GM18858 (cell line): Measurements from ENCODE around the gene TFF2.

ENCODE experiments used
- ATAC-seq: cut with Tn5 transposase; IDR thresholded peaks from one replicate; pipeline ENCODE4 v1.9.1; 2021; ENCODE audit not compliant: unreplicated experiment

The TFF2 gene

GRCh38 chr21:42384156-42384945, 33.6 kb upstream of the TFF2 start:
- no peak for ATAC-seq

DNA sequence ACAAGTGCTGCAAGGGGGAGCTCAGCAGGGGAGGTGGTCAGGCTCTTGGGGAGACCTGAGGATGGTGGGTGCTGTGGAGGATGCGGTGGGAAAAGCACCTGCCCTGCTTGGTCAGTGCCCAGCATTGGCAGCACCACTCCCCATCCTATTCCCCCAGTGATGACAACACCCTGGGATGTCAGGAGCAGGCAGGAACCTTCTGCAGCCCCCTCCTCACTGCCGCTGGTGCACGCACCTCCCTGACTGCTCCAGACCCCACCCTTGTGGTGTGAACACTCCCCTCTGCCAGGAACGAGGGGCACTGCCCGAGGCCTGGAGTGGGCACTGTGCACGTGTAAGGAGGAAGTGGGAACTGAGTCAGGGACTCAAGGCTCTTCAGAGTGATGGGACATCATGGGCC, 32.5 kb upstream of the TFF2 start:
- no peak for ATAC-seq

- ATAC-seq, result no peak
These were observed 32.1 kb upstream of the TFF2 start for GRCh38 chr21:42382915-42383314.

GRCh38 chr21:42381347-42381984, 30.7 kb upstream of the TFF2 start:
- ATAC-seq, result no peak

GRCh38 chr21:42379426-42380215, 28.8 kb upstream of the TFF2 start:
- no peak for ATAC-seq

GRCh38 chr21:42378418-42378817, 27.6 kb upstream of the TFF2 start:
- ATAC-seq, result no peak

- no peak for ATAC-seq
These were observed 27.2 kb upstream of the TFF2 start for GRCh38 chr21:42377951-42378340.

- no peak for ATAC-seq
These were observed 26.6 kb upstream of the TFF2 start for GRCh38 chr21:42377211-42377950.

- no peak for ATAC-seq
These were observed 25.7 kb upstream of the TFF2 start for GRCh38 chr21:42376338-42376982.

DNA sequence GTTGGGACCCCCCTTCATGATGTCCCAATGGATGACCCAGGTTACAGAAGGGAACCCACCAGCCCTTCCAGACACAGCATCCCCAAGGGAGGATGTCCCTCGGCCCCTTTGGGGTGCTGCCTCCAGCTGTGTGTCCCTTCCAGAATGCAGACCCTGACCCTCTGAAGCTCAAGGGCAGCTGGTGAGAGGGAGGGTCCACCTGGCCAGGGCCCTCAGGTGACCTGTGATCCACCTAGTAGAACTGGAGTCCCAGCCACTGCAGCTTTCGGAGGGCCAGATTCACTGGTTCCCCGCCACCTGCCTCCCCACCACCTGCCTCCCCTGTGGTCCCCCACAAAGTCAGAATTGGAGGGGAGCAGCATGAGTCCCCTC, 25.2 kb upstream of the TFF2 start:
- ATAC-seq, result no peak

DNA sequence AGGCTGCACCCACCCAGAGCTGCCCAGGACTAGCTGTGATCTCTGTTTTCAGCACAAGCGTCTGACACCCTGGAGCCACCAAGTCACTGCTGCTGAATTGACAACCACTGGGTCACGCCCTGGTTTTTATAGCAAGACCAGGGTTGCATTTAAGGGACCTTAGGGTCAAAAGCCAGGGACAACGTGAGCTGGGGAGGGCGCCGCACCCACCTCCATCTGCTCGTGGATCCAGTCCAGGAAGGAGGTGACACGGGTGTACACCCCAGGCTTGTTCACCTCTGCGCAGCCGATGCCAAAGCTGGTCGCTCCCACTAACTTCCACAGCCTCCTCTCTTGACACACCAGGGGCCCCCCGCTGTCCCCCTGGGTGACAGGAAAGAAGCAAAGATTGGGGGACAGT, 24.7 kb upstream of the TFF2 start:
- no peak for ATAC-seq

DNA sequence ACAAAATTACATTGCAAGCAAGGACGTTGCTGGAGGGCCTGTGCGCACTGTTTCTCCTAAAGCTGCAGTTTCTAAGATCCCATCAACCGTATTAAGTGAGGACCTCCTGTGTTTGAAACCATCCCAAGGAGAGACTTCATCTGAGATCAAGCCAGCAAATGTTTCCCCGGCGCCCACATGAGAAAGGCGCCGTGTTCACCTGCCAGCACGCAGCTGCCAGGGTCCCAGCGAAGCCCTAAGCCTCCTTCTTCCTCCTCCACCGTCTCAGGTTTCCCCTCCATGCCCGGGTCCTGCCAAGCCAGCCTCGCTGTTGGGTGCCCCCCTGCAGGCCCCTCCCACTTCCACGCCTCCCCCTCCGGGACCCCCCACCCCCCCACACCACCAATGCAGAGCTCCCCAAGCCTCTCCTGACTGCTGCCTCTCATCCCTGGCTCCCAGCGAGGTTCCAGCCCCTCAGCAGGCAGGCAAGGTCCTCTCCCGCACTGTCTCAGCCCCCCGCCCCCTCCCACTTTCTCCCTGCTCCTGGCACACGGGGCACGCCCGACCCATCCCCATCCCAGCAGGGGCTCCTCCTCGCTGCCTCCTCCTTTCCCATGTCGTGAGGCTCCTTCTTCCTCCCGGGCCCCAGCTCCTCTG, 24.2 kb upstream of the TFF2 start:
- ATAC-seq, result no peak

GRCh38 chr21:42374457-42374856, 23.7 kb upstream of the TFF2 start:
- ATAC-seq, result no peak

DNA sequence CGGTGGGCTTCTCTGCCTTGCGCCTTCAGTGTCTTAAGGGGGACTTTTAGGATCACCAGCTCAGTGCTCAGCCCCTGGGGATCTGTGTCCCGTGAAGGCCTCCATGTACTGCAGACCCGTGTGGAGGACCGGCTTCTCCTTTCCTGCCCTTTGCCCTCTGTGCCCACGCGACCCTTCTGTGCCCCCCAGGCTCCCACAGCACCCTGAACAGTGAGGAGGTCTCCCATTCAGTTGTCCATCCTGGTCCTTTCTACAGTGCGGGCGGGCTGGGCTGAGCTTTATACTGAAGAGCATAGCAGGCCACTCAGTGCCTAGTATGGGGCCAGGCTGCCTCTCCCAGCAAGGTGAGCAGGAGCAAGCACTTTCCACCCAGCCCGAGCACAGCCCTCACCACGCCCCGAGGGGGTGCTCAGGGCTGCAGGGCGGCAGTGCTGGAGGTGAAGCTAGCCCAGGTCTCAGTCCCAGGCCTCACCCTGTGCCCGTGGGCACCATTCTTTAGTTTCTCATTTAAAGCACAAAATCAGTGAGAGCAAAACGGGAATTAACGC, 23.2 kb upstream of the TFF2 start:
- ATAC-seq, result no peak

- no peak for ATAC-seq
These were observed 22.6 kb upstream of the TFF2 start for GRCh38 chr21:42373196-42373907.

- no peak for ATAC-seq
These were observed 20.3 kb upstream of the TFF2 start for GRCh38 chr21:42370894-42371654.

- ATAC-seq, result no peak
These were observed 19.0 kb upstream of the TFF2 start for GRCh38 chr21:42369821-42370220.

DNA sequence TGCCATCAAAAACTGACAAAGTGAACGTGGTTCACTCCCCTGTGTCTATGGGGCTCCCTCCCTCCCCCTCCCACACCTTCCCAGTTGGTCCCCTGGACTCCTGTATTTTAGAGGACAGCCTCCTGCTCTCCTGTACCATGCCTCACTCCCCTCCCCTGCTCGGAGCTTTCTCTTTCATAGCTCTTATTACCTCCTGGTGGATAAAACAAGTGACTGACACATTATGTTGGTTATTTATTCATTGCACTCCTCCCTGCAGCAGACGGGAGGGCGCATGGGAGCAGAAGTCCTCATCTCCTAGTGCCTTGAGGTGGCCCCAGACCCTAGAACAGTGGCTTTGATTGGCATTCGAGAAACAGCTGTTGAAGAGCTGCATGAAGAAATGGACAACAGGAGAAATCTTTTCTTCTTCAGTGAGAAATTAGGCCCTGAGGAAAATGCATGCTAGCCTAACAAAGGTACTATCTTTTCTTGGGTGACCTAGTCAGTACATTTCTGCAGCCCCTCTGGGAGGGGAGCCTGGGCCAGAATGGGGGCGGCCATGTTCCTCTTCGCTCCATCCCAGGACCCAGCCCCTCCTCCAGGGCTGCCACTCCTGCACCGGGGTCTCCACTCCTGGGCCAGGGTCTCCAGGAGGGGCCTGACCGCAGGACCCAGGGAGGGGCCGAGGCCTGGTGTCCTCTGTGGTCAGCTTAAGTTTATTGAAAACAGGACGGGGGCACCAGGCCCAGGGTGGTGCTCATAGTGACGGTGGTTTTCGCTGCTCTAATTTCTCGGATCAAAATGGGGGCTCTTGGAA, 16.8 kb upstream of the TFF2 start:
- no peak for ATAC-seq
